H1 (cell line): Measurements from ENCODE around the gene CDK16. TPM values are rescaled to one million over a fixed set of nuclear protein-coding genes. Genes with fewer than 3 reads are reported as not detected.

Source experiments
- CTCF ChIA-PET: fragments of 300-600 bp; sonication (Branson Sonifier 250); formaldehyde crosslinking; loops from one replicate; lab custom pipeline; 2021; ENCODE audit not compliant: partially characterized antibody; lab: Charles Lee
- POLR2A ChIA-PET: fragments of 300-600 bp; sonication (Branson Sonifier 250); formaldehyde crosslinking; loops from one replicate; lab custom pipeline; 2021; ENCODE audit warnings: inconsistent platforms; ENCODE audit not compliant: partially characterized antibody; lab: Charles Lee
- DNase-seq, 2 experiments: peaks; one replicate each; pipeline versions ENCODE4 v3.0.0 to v3.0.0-alpha.2; 2010 to 2022; ENCODE audit warnings: low spot score in 2 of 2, low read depth in 1 of 2, mixed read lengths in 1 of 2
- FAIRE-seq: peaks from 2 replicates; lab custom pipeline; 2011; peaks lifted over from hg19 to GRCh38; lab: Jason Lieb, UNC
- H2AFZ ChIP-seq: 2 replicates; pipeline ENCODE4 v1.8.1; 2012; ENCODE audit warnings: low read length, inconsistent platforms
- H2AK5ac ChIP-seq: 2 replicates; pipeline ENCODE4 v1.6.1; 2013; ENCODE audit warnings: low read depth, low read length
- H2BK120ac ChIP-seq: replicated peaks from 2 replicates; pipeline ENCODE3; 2013; ENCODE audit warnings: low read depth, low read length, inconsistent platforms
- H2BK12ac ChIP-seq: 2 replicates; pipeline ENCODE4 v1.6.1; 2013; ENCODE audit warnings: low read depth, low read length
- H2BK15ac ChIP-seq: 2 replicates; pipeline ENCODE4 v1.6.1; 2013; ENCODE audit warnings: low read length
- H2BK20ac ChIP-seq: 2 replicates; pipeline ENCODE4 v1.6.1; 2013; ENCODE audit warnings: low read length
- H2BK5ac ChIP-seq: 2 replicates; pipeline ENCODE4 v1.6.1; 2013; ENCODE audit warnings: low read depth, low read length
- H3K14ac ChIP-seq: 2 replicates; pipeline ENCODE4 v1.6.1; 2013; ENCODE audit warnings: inconsistent platforms; ENCODE audit not compliant: insufficient read length
- H3K18ac ChIP-seq: 2 replicates; pipeline ENCODE4 v1.6.1; 2013; ENCODE audit warnings: low read length; ENCODE audit errors: extremely low read depth
- H3K23ac ChIP-seq: 2 replicates; pipeline ENCODE4 v1.6.1; 2013; ENCODE audit warnings: inconsistent platforms; ENCODE audit not compliant: insufficient read length
- H3K23me2 ChIP-seq: 2 replicates; pipeline ENCODE4 v1.6.1; 2013; ENCODE audit warnings: low read depth, low read length
- H3K27ac ChIP-seq: 2 replicates; pipeline ENCODE4 v1.6.1; 2011; ENCODE audit warnings: low read depth, low read length, inconsistent platforms
- H3K27me3 ChIP-seq, 4 experiments: replicated peaks in 1 of 4; 1 replicate in 1 of 4; 2 replicates in 3 of 4; pipeline versions ENCODE4 v1.6.1 to v1.8.1; 2011 to 2013; ENCODE audit warnings: low read length in 3 of 4, mild to moderate bottlenecking in 3 of 4, inconsistent platforms in 2 of 4, mixed read lengths in 2 of 4, moderate library complexity in 1 of 4; ENCODE audit not compliant: control insufficient read depth in 3 of 4, insufficient read depth in 3 of 4; ENCODE audit errors: extremely low read depth in 1 of 4
- H3K36me3 ChIP-seq, 4 experiments: 2 replicates each; pipeline versions ENCODE4 v1.6.1 to v1.8.1; 2011 to 2013; ENCODE audit warnings: mild to moderate bottlenecking in 4 of 4, low read length in 3 of 4, moderate library complexity in 2 of 4, control low read depth in 1 of 4, inconsistent platforms in 1 of 4; ENCODE audit not compliant: insufficient read depth in 4 of 4, control insufficient read depth in 2 of 4
- H3K4ac ChIP-seq: replicated peaks from 2 replicates; pipeline ENCODE3; 2013; ENCODE audit warnings: low read length, low read depth, mixed read lengths, inconsistent platforms; ENCODE audit not compliant: insufficient read length
- H3K4me1 ChIP-seq, 4 experiments: replicated peaks in 1 of 4; 1 replicate in 1 of 4; 2 replicates in 3 of 4; pipeline versions ENCODE4 v1.6.1 to v1.8.1; 2011 to 2013; ENCODE audit warnings: low read length in 3 of 4, inconsistent platforms in 2 of 4, mixed read lengths in 1 of 4; ENCODE audit not compliant: insufficient read depth in 4 of 4, control insufficient read depth in 3 of 4
- H3K4me2 ChIP-seq, 2 experiments: 2 replicates each; pipeline versions ENCODE4 v1.6.1 to v1.8.1; 2011 to 2013; ENCODE audit warnings: low read depth in 2 of 2, low read length in 2 of 2, control low read depth in 1 of 2, inconsistent platforms in 1 of 2, mild to moderate bottlenecking in 1 of 2; ENCODE audit not compliant: insufficient read depth in 1 of 2
- H3K4me3 ChIP-seq, 4 experiments: fragments of 200-600, 300-600 bp in 1 of 4; sonication (generic), shearing (Covaris generic), sonication (Bioruptor Twin) in 1 of 4; 2 replicates each; pipeline versions ENCODE4 v1.5.1 to v1.8.1; 2011 to 2016; ENCODE audit warnings: low read length in 4 of 4, low read depth in 3 of 4, control low read depth in 2 of 4, inconsistent platforms in 2 of 4, mild to moderate bottlenecking in 2 of 4, mixed read lengths in 1 of 4, moderate library complexity in 1 of 4; ENCODE audit not compliant: insufficient read depth in 2 of 4; ENCODE audit errors: extremely low read depth in 1 of 4
- H3K56ac ChIP-seq: replicated peaks from 2 replicates; pipeline ENCODE3; 2013; ENCODE audit warnings: low read depth, mild to moderate bottlenecking, mixed read lengths, low read length, inconsistent platforms; ENCODE audit not compliant: insufficient read length
- H3K79me1 ChIP-seq: 2 replicates; pipeline ENCODE4 v1.6.1; 2013; ENCODE audit warnings: low read depth, low read length, control low read depth
- H3K79me2 ChIP-seq, 2 experiments: 2 replicates each; pipeline versions ENCODE4 v1.6.1 to v1.8.1; 2012 to 2013; ENCODE audit warnings: low read length in 2 of 2, mild to moderate bottlenecking in 2 of 2, inconsistent platforms in 1 of 2; ENCODE audit not compliant: insufficient read depth in 2 of 2, control insufficient read depth in 1 of 2
- H3K9ac ChIP-seq, 4 experiments: replicated peaks in 1 of 4; 1 replicate in 1 of 4; 2 replicates in 3 of 4; pipeline versions ENCODE4 v1.6.1 to v1.8.1; 2011 to 2013; ENCODE audit warnings: low read depth in 3 of 4, low read length in 3 of 4, control low read depth in 2 of 4, mild to moderate bottlenecking in 2 of 4, moderate library complexity in 2 of 4, inconsistent platforms in 1 of 4; ENCODE audit errors: extremely low read depth in 1 of 4
- H3K9me3 ChIP-seq, 2 experiments: 2 replicates each; pipeline versions ENCODE4 v1.6.1 to v1.8.1; 2012 to 2013; ENCODE audit warnings: mild to moderate bottlenecking in 2 of 2, moderate library complexity in 2 of 2, control low read depth in 1 of 2, inconsistent platforms in 1 of 2, low read depth in 1 of 2, low read length in 1 of 2, mixed read lengths in 1 of 2; ENCODE audit not compliant: insufficient read depth in 2 of 2
- H4K20me1 ChIP-seq, 2 experiments: replicated peaks in 1 of 2; 2 replicates each; pipeline versions ENCODE3 to v1.8.1; 2011 to 2013; ENCODE audit warnings: inconsistent platforms in 2 of 2, low read length in 2 of 2, mild to moderate bottlenecking in 1 of 2; ENCODE audit not compliant: insufficient read depth in 2 of 2, control insufficient read depth in 1 of 2
- H4K5ac ChIP-seq: 2 replicates; pipeline ENCODE4 v1.6.1; 2013; ENCODE audit warnings: low read length, low read depth, mixed read lengths, inconsistent platforms; ENCODE audit not compliant: insufficient read length
- H4K8ac ChIP-seq: 2 replicates; pipeline ENCODE4 v1.8.0; 2013; ENCODE audit warnings: mild to moderate bottlenecking, moderate library complexity, low read length, inconsistent platforms; ENCODE audit not compliant: insufficient read depth; ENCODE audit errors: extremely low read depth
- H4K91ac ChIP-seq: replicated peaks from 2 replicates; pipeline ENCODE3; 2013; ENCODE audit warnings: low read length, mixed read lengths, inconsistent platforms; ENCODE audit not compliant: insufficient read length
- CHD2 ChIP-seq: IDR thresholded peaks from 2 replicates; pipeline ENCODE4 v1.6.1; 2012; ENCODE audit warnings: low read length, improper control_type of control experiment
- EGR1 ChIP-seq: IDR thresholded peaks from 2 replicates; pipeline ENCODE4 v1.6.1; 2011; ENCODE audit warnings: low read depth, low read length, borderline replicate concordance
- KDM1A ChIP-seq: fragments of 200-600, 300-600 bp; sonication (generic); IDR thresholded peaks from 2 replicates; pipeline ENCODE4 v1.7.1; 2016; ENCODE audit warnings: mild to moderate bottlenecking, low read length, borderline replicate concordance
- RFX5 ChIP-seq: IDR thresholded peaks from 2 replicates; pipeline ENCODE4 v1.6.1; 2011; ENCODE audit warnings: low read depth, low read length, improper control_type of control experiment, borderline replicate concordance
- RNF2 ChIP-seq: fragments of 200-900, 300-1000 bp; sonication (generic); IDR thresholded peaks from 2 replicates; pipeline ENCODE4 v1.7.1; 2016; ENCODE audit warnings: borderline replicate concordance, low read depth, mild to moderate bottlenecking, antibody characterized with exemption, low read length; ENCODE audit not compliant: poor library complexity, severe bottlenecking; ENCODE audit errors: missing control alignments
- RXRA ChIP-seq: IDR thresholded peaks from 2 replicates; pipeline ENCODE4 v1.6.1; 2011; ENCODE audit warnings: low read depth, mild to moderate bottlenecking, low read length, moderate library complexity; ENCODE audit not compliant: insufficient read depth
- SP4 ChIP-seq: IDR thresholded peaks from 2 replicates; pipeline ENCODE4 v1.6.1; 2012; ENCODE audit warnings: low read length, inconsistent platforms
- TEAD4 ChIP-seq: IDR thresholded peaks from 2 replicates; pipeline ENCODE4 v1.6.1; 2012; ENCODE audit warnings: low read depth, low read length, inconsistent platforms, mixed read lengths
- YY1 ChIP-seq: IDR thresholded peaks from 2 replicates; pipeline ENCODE4 v1.6.1; 2011; ENCODE audit warnings: low read depth, mild to moderate bottlenecking, low read length
- WGBS, 2 experiments: shearing (Covaris generic) in 1 of 2; methylation state at CpG; one replicate each; pipeline versions ENCODE4 v1.1.6 to v1.1.7; 2013 to 2015; ENCODE audit warnings: low lambda C conversion rate in 2 of 2, mixed read lengths in 2 of 2, inconsistent platforms in 1 of 2, low coverage in 1 of 2, missing lambda C conversion rate in 1 of 2; ENCODE audit not compliant: insufficient replicate concordance in 2 of 2, insufficient coverage in 1 of 2, insufficient read length in 1 of 2; ENCODE audit errors: extremely low coverage in 1 of 2, missing lambda C conversion rate in 1 of 2; 5-methylcytosine and 5-hydroxymethylcytosine counted together
- polyA plus RNA-seq, 7 experiments: library from polyadenylated mRNA; depleted of rRNA in 3 of 7; stranded (reverse) in 5 of 7; unstranded in 2 of 7; fragments of >200 nt in 5 of 7; fragments of 200-250 nt in 2 of 7; gene quantifications; 1 replicate in 5 of 7; 2 replicates in 1 of 7; 4 replicates in 1 of 7; pipeline versions ENCODE4 v1.2.1 to v1.2.3, GENCODE V29; 2011 to 2013; ENCODE audit warnings: missing spikeins in 2 of 7, mixed read lengths in 2 of 7
- total RNA-seq: library from RNA; stranded (reverse); fragmentation: NEBNext Ultra II Directional; extraction: Animal tissue kit (Norgen Biotek cat#: 25700); gene quantifications from 2 replicates; pipeline ENCODE4 v1.2.1, GENCODE V29; 2021
- TF ChIP-seq, protein P1 (sequence below): IDR thresholded peaks from 2 replicates; pipeline ENCODE4 v1.6.1; 2011; ENCODE audit warnings: low read length, improper control_type of control experiment
- TF ChIP-seq, protein P2 (sequence below): IDR thresholded peaks from 2 replicates; pipeline ENCODE4 v1.6.1; 2012; ENCODE audit warnings: low read length, inconsistent platforms

Gene CDK16
- total and polyA plus RNA-seq, 2 of the 8 experiments (the other 6 are each of a cell fraction or from before 2014, with no cell fraction given): 124 to 204 TPM

GRCh38 chrX:47244676-47245075 lies 26.2 kb downstream of the CDK16 start:
- Histone ChIP-seq H3K4me2 (no peak overlapping the region), H3K14ac (no peak overlapping the region), H3K23ac (no peak overlapping the region), H4K91ac (no peak overlapping the region), H3K27me3 (no peaks in the 10 kb centered on the region), H2BK12ac (no peak overlapping the region), H2AFZ (no peak overlapping the region), H3K27ac (no peak overlapping the region), H4K5ac (no peak overlapping the region), H3K18ac (no peak overlapping the region), H3K4me3 (no peak overlapping the region), H3K4me1 (no peaks in the 10 kb centered on the region), H3K36me3 (peaks cover 6 to 61% (median 38%) of the 10 kb centered on the region in 4 experiments; a peak in 6 of 8 replicates), H4K8ac (no peak overlapping the region), H4K20me1 (peaks cover 0 to 3% of the 10 kb centered on the region in 2 experiments), H3K4ac (no peak overlapping the region), H2BK5ac (no peak overlapping the region), H3K79me2 (no peaks in the 10 kb centered on the region), H3K79me1 (no peaks in the 10 kb centered on the region), H3K23me2 (no peaks in the 10 kb centered on the region), H3K9ac (no peak overlapping the region), H3K56ac (no peak overlapping the region), H2BK20ac (no peak overlapping the region), H2AK5ac (no peak overlapping the region), H2BK15ac (no peak overlapping the region), H2BK120ac (no peak overlapping the region), H3K9me3 (no peaks in the 10 kb centered on the region)
- FAIRE-seq (no peak), DNase-seq (no peak)
- ChIA-PET POLR2A (interaction anchor here (0.5 to 1.1 kb wide), 2 partner anchors 14 to 26 kb away, joined by 4 read pairs; partner anchors contain the start of gene CDK16), CTCF (interaction anchor here (0.6 to 1.1 kb wide), 4 partner anchors 33 to 140 kb away, joined by 3 to 5 read pairs (median 4); no protein-coding TSS in a partner anchor)
- WGBS, 2 experiments: 92% methylated on average over 10 of the region's 16 CpGs; no CpG with 5 or more reads in 1 of the 2 experiments
- TF ChIP-seq CHD2 (no peak), YY1 (no peak), RNF2 (no peak), RXRA (no peak), RFX5 (no peak), SP4 (no peak), KDM1A (no peak), EGR1 (no peak), TEAD4 (no peak)
- TF ChIP-seq, protein P1, sequence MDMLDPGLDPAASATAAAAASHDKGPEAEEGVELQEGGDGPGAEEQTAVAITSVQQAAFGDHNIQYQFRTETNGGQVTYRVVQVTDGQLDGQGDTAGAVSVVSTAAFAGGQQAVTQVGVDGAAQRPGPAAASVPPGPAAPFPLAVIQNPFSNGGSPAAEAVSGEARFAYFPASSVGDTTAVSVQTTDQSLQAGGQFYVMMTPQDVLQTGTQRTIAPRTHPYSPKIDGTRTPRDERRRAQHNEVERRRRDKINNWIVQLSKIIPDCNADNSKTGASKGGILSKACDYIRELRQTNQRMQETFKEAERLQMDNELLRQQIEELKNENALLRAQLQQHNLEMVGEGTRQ: no peak
- TF ChIP-seq, protein P2, sequence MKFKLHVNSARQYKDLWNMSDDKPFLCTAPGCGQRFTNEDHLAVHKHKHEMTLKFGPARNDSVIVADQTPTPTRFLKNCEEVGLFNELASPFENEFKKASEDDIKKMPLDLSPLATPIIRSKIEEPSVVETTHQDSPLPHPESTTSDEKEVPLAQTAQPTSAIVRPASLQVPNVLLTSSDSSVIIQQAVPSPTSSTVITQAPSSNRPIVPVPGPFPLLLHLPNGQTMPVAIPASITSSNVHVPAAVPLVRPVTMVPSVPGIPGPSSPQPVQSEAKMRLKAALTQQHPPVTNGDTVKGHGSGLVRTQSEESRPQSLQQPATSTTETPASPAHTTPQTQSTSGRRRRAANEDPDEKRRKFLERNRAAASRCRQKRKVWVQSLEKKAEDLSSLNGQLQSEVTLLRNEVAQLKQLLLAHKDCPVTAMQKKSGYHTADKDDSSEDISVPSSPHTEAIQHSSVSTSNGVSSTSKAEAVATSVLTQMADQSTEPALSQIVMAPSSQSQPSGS: no peak
